CD4-positive, alpha-beta T cell (primary cell): ENCODE data around the gene TMEM114. TPM values are rescaled to one million over a fixed set of nuclear protein-coding genes. Genes with fewer than 3 reads are reported as not detected.

Source experiments
- ATAC-seq: fragments of 200-7000 bp; cut with Tn5 transposase; one replicate; pipeline ENCODE4 v1.10.0; 2022; ENCODE audit warnings: mild to moderate bottlenecking; ENCODE audit not compliant: poor library complexity
- CTCF ChIA-PET: fragments of 350-600 bp; sonication (Branson Sonifier 250); formaldehyde crosslinking; loops from one replicate; lab custom pipeline; 2021; ENCODE audit warnings: antibody characterized with exemption, inconsistent platforms; lab: Charles Lee
- POLR2A ChIA-PET: fragments of 350-600 bp; sonication (Branson Sonifier 250); formaldehyde crosslinking; loops from one replicate; lab custom pipeline; 2021; ENCODE audit warnings: antibody characterized with exemption, inconsistent platforms; lab: Charles Lee
- DNase-seq, 14 experiments: peaks; one replicate each; pipeline ENCODE4 v3.0.0-alpha.2; 2013 to 2020; ENCODE audit warnings: mixed read lengths in 2 of 14
- H3K27ac ChIP-seq, 2 donors: one replicate each; pipeline versions ENCODE4 v1.5.1 to v1.7.0; 2013; ENCODE audit warnings: low read length in 2 of 2, low read depth in 1 of 2, mild to moderate bottlenecking in 1 of 2
- H3K27me3 ChIP-seq, 2 experiments: 1 replicate in 1 of 2; 2 replicates in 1 of 2; pipeline versions ENCODE4 v1.6.1 to v1.7.0; 2013; ENCODE audit warnings: low read length in 2 of 2, control low read depth in 1 of 2, mild to moderate bottlenecking in 1 of 2, moderate library complexity in 1 of 2; ENCODE audit not compliant: insufficient read depth in 2 of 2, control insufficient read depth in 1 of 2
- H3K36me3 ChIP-seq: one replicate; pipeline ENCODE4 v1.6.1; 2013; ENCODE audit warnings: low read length, control low read depth; ENCODE audit not compliant: insufficient read depth
- H3K4me1 ChIP-seq: one replicate; pipeline ENCODE4 v1.6.1; 2013; ENCODE audit warnings: low read length, control low read depth; ENCODE audit not compliant: insufficient read depth
- H3K4me3 ChIP-seq: one replicate; pipeline ENCODE4 v1.5.1; 2013; ENCODE audit warnings: mild to moderate bottlenecking, low read length, moderate library complexity
- H3K9me3 ChIP-seq, 2 experiments: 1 replicate in 1 of 2; 2 replicates in 1 of 2; pipeline versions ENCODE4 v1.6.1 to v1.7.0; 2013; ENCODE audit warnings: low read length in 2 of 2, mild to moderate bottlenecking in 2 of 2, control low read depth in 1 of 2, moderate library complexity in 1 of 2; ENCODE audit not compliant: control insufficient read depth in 1 of 2, insufficient read depth in 1 of 2
- H3K27ac Mint-ChIP-seq: one replicate; pipeline ENCODE4 v1.8.0; 2020; ENCODE audit warnings: mixed read lengths
- H3K27me3 Mint-ChIP-seq: one replicate; pipeline ENCODE4 v1.8.0; 2021; ENCODE audit warnings: mixed read lengths
- H3K36me3 Mint-ChIP-seq: one replicate; pipeline ENCODE4 v1.8.0; 2021; ENCODE audit warnings: low read depth, mixed read lengths
- H3K4me1 Mint-ChIP-seq: one replicate; pipeline ENCODE4 v1.8.0; 2021; ENCODE audit warnings: low read depth, mixed read lengths
- H3K4me3 Mint-ChIP-seq: one replicate; pipeline ENCODE4 v1.8.0; 2020; ENCODE audit warnings: mild to moderate bottlenecking, mixed read lengths
- H3K9me3 Mint-ChIP-seq: one replicate; pipeline ENCODE4 v1.8.0; 2020; ENCODE audit warnings: mixed read lengths
- intact Hi-C, 2 experiments: fragments of 100-400 bp; cut with DNase I in 1 of 2; cut with micrococcal nuclease in 1 of 2; formaldehyde crosslinking; loops; one replicate each; pipeline versions ENCODE4 v1.15.1 to v1.9.0; 2023 to 2025; cut with DNase I, micrococcal nuclease
- total RNA-seq, 174 experiments: library from RNA in 2 of 174; stranded (reverse) in 2 of 174; gene quantifications; one replicate each; pipeline ENCODE4 v1.2.3 and lab custom pipeline; 2021 to 2026
- TF ChIP-seq, protein P1 (sequence below): fragments of 200-600 bp; IDR thresholded peaks from one replicate; pipeline ENCODE4 v1.8.0; 2022; ENCODE audit warnings: antibody characterized with exemption, mild to moderate bottlenecking

The TMEM114 gene
- total RNA-seq, 2 experiments from 2014 or later = not detected

- Mint-ChIP-seq H3K27me3 (peaks cover 62% of the 10 kb centered on the region), H3K4me3 (no peak overlapping the region), H3K4me1 (no peaks in the 10 kb centered on the region), H3K36me3 (no peaks in the 10 kb centered on the region), H3K27ac (no peak overlapping the region), H3K9me3 (no peaks in the 10 kb centered on the region)
- TF ChIP-seq, protein P1, sequence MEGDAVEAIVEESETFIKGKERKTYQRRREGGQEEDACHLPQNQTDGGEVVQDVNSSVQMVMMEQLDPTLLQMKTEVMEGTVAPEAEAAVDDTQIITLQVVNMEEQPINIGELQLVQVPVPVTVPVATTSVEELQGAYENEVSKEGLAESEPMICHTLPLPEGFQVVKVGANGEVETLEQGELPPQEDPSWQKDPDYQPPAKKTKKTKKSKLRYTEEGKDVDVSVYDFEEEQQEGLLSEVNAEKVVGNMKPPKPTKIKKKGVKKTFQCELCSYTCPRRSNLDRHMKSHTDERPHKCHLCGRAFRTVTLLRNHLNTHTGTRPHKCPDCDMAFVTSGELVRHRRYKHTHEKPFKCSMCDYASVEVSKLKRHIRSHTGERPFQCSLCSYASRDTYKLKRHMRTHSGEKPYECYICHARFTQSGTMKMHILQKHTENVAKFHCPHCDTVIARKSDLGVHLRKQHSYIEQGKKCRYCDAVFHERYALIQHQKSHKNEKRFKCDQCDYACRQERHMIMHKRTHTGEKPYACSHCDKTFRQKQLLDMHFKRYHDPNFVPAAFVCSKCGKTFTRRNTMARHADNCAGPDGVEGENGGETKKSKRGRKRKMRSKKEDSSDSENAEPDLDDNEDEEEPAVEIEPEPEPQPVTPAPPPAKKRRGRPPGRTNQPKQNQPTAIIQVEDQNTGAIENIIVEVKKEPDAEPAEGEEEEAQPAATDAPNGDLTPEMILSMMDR = no peak
- no peaks in the 10 kb centered on the region for H3K36me3 ChIP-seq
- H3K27ac ChIP-seq = no peak overlapping the region
- CTCF ChIA-PET = no interaction called here
- intact Hi-C loops = no loop called here
- H3K4me1 ChIP-seq = no peaks in the 10 kb centered on the region
- POLR2A ChIA-PET = no interaction called here
- no peaks in the 10 kb centered on the region for H3K9me3 ChIP-seq
- ATAC-seq = no peak
- no peak overlapping the region for H3K4me3 ChIP-seq
- peaks cover 2 to 6% of the 10 kb centered on the region in 2 experiments for H3K27me3 ChIP-seq
- no peak for DNase-seq
Observed at GRCh38 chr16:8554881-8555280, 35.4 kb downstream of the TMEM114 start.

DNA sequence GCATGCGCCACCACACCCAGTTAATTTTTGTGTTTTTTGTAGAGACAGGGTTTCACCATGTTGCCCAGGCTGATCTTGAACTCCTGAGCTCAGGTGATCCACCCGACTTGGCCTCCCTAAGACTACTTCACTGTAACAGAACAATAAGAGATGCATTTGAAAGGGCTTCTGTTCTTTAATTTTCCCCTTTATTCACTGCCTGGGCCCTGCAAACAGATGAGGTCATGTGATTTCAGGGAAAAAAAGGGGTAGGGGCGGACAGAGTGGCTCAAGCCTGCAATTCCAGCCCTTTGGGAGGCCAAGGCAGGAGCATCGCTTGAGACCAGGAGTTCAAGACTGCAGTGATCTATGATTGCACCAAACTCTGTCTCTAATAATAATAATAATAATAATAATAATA, 36.3 kb downstream of the TMEM114 start:
- Mint-ChIP-seq H3K4me3 (no peak overlapping the region), H3K27me3 (peaks cover 68% of the 10 kb centered on the region), H3K9me3 (no peaks in the 10 kb centered on the region), H3K36me3 (no peaks in the 10 kb centered on the region), H3K27ac (no peak overlapping the region), H3K4me1 (no peaks in the 10 kb centered on the region)
- POLR2A ChIA-PET = no interaction called here
- intact Hi-C loops = no loop called here
- Histone ChIP-seq H3K27ac (no peak overlapping the region), H3K4me3 (no peak overlapping the region), H3K27me3 (peaks cover 2 to 6% of the 10 kb centered on the region in 2 experiments), H3K36me3 (no peaks in the 10 kb centered on the region), H3K9me3 (no peaks in the 10 kb centered on the region), H3K4me1 (no peaks in the 10 kb centered on the region)
- CTCF ChIA-PET = no interaction called here
- TF ChIP-seq, protein P1 = no peak
- ATAC-seq = no peak
- no peak for DNase-seq

GRCh38 chr16:8552487-8553221, 37.7 kb downstream of the TMEM114 start:
- no peaks in the 10 kb centered on the region for H3K9me3 ChIP-seq

More at GRCh38 chr16:8552487-8553221, 37.7 kb downstream of the TMEM114 start:
- Mint-ChIP-seq H3K4me3 (no peak overlapping the region), H3K27me3 (peaks cover 79% of the 10 kb centered on the region), H3K27ac (no peak overlapping the region), H3K36me3 (no peaks in the 10 kb centered on the region), H3K4me1 (no peaks in the 10 kb centered on the region), H3K9me3 (no peaks in the 10 kb centered on the region)
- ATAC-seq = no peak
- Histone ChIP-seq H3K27ac (no peak overlapping the region), H3K27me3 (peaks cover 2 to 6% of the 10 kb centered on the region in 2 experiments), H3K4me3 (no peak overlapping the region), H3K36me3 (no peaks in the 10 kb centered on the region), H3K4me1 (no peaks in the 10 kb centered on the region)
- intact Hi-C loops = no loop called here
- POLR2A ChIA-PET = no interaction called here
- TF ChIP-seq, protein P1 = no peak
- no peak for DNase-seq
- CTCF ChIA-PET = no interaction called here
